Loucy (cell line): ENCODE data around the gene AIF1.
A peak's percentile ranks its signal among the peaks of the same experiment; 100 is the strongest.

Source experiments
- H2AFZ ChIP-seq: fragments of 200-600 bp; sonication (generic); 2 replicates; pipeline ENCODE4 v1.6.0; 2016; ENCODE audit warnings: antibody characterized with exemption, mild to moderate bottlenecking, low read length, moderate library complexity
- H3F3A ChIP-seq: fragments of 200-600 bp; 2 replicates; pipeline ENCODE4 v1.6.0; 2016; ENCODE audit warnings: antibody characterized with exemption, low read depth, mild to moderate bottlenecking
- H3K27me3 ChIP-seq: fragments of 200-600 bp; sonication (generic); 2 replicates; pipeline ENCODE4 v1.6.1; 2014; ENCODE audit warnings: low read length, mild to moderate bottlenecking; ENCODE audit not compliant: insufficient read depth, poor library complexity, severe bottlenecking
- H3K36me3 ChIP-seq: fragments of 200-600 bp; sonication (generic); 2 replicates; pipeline ENCODE4 v1.6.1; 2016; ENCODE audit warnings: low read length; ENCODE audit not compliant: insufficient read depth
- H3K4me1 ChIP-seq: fragments of 200-600 bp; sonication (generic); 2 replicates; pipeline ENCODE4 v1.5.1; 2014; ENCODE audit warnings: low read length, mild to moderate bottlenecking; ENCODE audit not compliant: insufficient read depth, poor library complexity, severe bottlenecking
- H3K4me2 ChIP-seq: fragments of 200-600 bp; sonication (generic); 2 replicates; pipeline ENCODE4 v1.6.0; 2014; ENCODE audit warnings: antibody characterized with exemption, low read length, low read depth, mild to moderate bottlenecking; ENCODE audit not compliant: poor library complexity, severe bottlenecking
- H3K4me3 ChIP-seq: fragments of 200-600 bp; sonication (generic); 2 replicates; pipeline ENCODE4 v1.5.1; 2014; ENCODE audit warnings: low read length, mild to moderate bottlenecking, mixed read lengths; ENCODE audit not compliant: poor library complexity, severe bottlenecking
- H3K79me2 ChIP-seq: fragments of 200-600 bp; sonication (generic); 2 replicates; pipeline ENCODE4 v1.6.1; 2014; ENCODE audit warnings: low read length; ENCODE audit not compliant: insufficient read depth
- H3K9ac ChIP-seq: fragments of 200-600 bp; sonication (generic); 2 replicates; pipeline ENCODE4 v1.6.0; 2014; ENCODE audit warnings: mild to moderate bottlenecking, low read depth, low read length, moderate library complexity; ENCODE audit not compliant: poor library complexity, severe bottlenecking
- H3K9me2 ChIP-seq: fragments of 200-600 bp; sonication (generic); replicated peaks from 2 replicates; pipeline ENCODE4 v1.6.1; 2016; ENCODE audit warnings: low read depth, low read length, mixed read lengths
- H3K9me3 ChIP-seq: fragments of 200-600 bp; sonication (generic); 2 replicates; pipeline ENCODE4 v1.6.1; 2014; ENCODE audit warnings: mild to moderate bottlenecking, antibody characterized with exemption, low read length, low read depth; ENCODE audit not compliant: insufficient read depth
- H4K20me1 ChIP-seq: fragments of 200-600 bp; sonication (generic); 2 replicates; pipeline ENCODE4 v1.6.0; 2014; ENCODE audit warnings: antibody characterized with exemption, low read length, mild to moderate bottlenecking; ENCODE audit not compliant: insufficient read depth, poor library complexity, severe bottlenecking
- EZH2phosphoT487 ChIP-seq: fragments of 200-600 bp; IDR thresholded peaks from 2 replicates; pipeline ENCODE4 v1.6.1; 2018; ENCODE audit warnings: antibody characterized with exemption, mild to moderate bottlenecking, moderate library complexity, borderline replicate concordance
- TF ChIP-seq, protein P1 (sequence below): fragments of 200-600 bp; sonication (generic); conservative IDR thresholded peaks from 2 replicates; pipeline ENCODE4 v1.5.1; 2014; ENCODE audit warnings: mild to moderate bottlenecking, antibody characterized with exemption, low read length

The AIF1 gene

DNA sequence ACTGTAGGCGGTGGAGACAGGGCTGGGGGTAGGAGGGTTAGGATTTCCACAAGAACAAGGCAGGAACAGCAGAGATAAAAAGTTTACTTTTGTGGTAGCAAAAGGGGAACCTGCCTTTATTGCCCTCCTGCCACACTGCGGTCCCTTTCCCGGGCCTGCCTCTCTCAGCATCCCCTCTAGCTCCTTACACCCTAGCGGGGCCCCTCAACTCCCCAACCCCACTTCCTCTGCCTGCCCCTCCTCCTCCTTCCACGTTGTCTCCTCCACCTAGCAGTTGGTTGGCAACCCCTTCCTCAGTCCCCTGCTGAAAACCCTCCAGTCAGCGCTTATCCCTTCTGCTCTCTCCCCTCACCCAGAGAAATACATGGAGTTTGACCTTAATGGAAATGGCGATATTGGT, 714 bp downstream of the AIF1 start:
- peak overlapping the region; percentile 81 for H3K4me3 ChIP-seq
- H3K4me2 ChIP-seq: peak overlapping the region; percentile 97
- peak overlapping the region; percentile 25; the same call in 1 of the 2 replicates for H2AFZ ChIP-seq

DNA sequence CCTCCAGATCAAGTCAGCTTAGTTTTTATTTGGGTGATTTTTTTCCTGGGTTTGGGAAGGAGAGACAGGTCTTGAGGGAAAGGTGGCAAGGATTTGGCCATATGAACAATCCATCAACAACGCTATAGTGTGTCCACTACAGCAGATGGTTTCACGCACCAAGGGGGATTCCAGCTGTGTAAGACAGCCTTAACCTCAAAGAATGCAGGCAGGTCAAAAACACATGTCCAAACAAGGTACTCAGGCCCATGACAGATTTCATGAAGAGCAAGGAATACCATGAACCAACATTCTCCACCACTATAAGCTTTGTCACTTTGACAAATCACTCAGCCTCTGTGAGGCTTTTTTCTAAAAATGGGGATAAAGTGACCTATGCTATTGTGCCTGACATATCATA, 2.0 kb downstream of the AIF1 start:
- Histone ChIP-seq H3K4me3 (peak overlapping the region; percentile 81), H3K79me2 (peaks cover 61% of the 10 kb centered on the region), H2AFZ (no peak overlapping the region), H3K4me1 (peaks cover 44% of the 10 kb centered on the region), H3K36me3 (no peaks in the 10 kb centered on the region), H3F3A (peaks cover 12% of the 10 kb centered on the region; the same call in 1 of the 2 replicates), H3K9ac (peak overlapping the region; percentile 98), H3K9me3 (no peaks in the 10 kb centered on the region), H3K4me2 (peak overlapping the region; percentile 97), H3K9me2 (no peaks in the 10 kb centered on the region), H4K20me1 (peaks cover 12% of the 10 kb centered on the region), H3K27me3 (peaks cover 10% of the 10 kb centered on the region)
- no peak for TF ChIP-seq EZH2phosphoT487
- TF ChIP-seq, protein P1, sequence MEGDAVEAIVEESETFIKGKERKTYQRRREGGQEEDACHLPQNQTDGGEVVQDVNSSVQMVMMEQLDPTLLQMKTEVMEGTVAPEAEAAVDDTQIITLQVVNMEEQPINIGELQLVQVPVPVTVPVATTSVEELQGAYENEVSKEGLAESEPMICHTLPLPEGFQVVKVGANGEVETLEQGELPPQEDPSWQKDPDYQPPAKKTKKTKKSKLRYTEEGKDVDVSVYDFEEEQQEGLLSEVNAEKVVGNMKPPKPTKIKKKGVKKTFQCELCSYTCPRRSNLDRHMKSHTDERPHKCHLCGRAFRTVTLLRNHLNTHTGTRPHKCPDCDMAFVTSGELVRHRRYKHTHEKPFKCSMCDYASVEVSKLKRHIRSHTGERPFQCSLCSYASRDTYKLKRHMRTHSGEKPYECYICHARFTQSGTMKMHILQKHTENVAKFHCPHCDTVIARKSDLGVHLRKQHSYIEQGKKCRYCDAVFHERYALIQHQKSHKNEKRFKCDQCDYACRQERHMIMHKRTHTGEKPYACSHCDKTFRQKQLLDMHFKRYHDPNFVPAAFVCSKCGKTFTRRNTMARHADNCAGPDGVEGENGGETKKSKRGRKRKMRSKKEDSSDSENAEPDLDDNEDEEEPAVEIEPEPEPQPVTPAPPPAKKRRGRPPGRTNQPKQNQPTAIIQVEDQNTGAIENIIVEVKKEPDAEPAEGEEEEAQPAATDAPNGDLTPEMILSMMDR: no peak

More for the DNA sequence above, 714 bp downstream of the AIF1 start:
- H3K9me3 ChIP-seq: no peaks in the 10 kb centered on the region
- H3K27me3 ChIP-seq: peaks cover 3% of the 10 kb centered on the region
- H4K20me1 ChIP-seq: no peaks in the 10 kb centered on the region
- H3K79me2 ChIP-seq: peaks cover 48% of the 10 kb centered on the region
- H3K4me1 ChIP-seq: peaks cover 38% of the 10 kb centered on the region
- peak overlapping the region; percentile 98 for H3K9ac ChIP-seq
- H3K9me2 ChIP-seq: no peaks in the 10 kb centered on the region
- peaks cover 12% of the 10 kb centered on the region; the same call in 1 of the 2 replicates for H3F3A ChIP-seq
- H3K36me3 ChIP-seq: no peaks in the 10 kb centered on the region
- TF ChIP-seq, protein P1: no peak
- no peak for TF ChIP-seq EZH2phosphoT487

DNA sequence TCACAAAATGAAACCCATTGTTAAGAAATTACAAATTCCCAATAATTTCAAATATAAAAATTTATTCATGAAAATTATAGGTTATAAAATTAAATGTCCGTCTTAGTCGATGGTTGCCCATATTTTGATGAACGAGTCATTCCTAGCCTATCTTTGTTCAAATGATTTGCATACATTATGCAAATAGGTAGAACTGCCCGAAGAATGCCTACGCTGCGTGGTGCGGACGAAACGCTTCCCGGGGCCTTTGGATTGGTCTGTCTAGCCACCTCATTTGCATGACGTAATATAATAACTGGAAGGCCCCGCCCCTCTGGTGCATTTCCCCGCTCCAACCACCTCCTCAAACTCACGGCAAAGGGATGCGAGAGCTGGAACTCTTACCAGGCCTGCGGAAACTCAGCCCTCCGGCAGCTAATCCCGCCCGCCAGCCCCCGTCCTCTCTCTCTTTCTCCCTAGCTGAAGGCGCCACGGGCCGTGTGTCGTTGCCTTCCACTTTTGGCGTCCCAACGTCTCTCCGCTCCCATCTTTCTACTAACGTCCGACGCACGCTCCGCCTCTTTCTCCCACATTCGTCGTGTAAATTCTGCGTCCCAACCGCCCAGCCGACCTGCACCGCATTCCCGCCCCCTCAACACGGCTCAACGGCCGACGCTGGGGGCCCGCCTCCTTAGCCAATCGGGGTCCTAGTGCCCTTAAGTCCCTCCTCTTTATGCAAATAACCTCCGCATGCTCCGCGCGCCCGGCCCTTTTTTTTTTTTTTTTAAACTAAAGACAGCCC, 5.0 kb downstream of the AIF1 start:
- Histone ChIP-seq H4K20me1 (peaks cover 42% of the 10 kb centered on the region), H3K9me3 (no peaks in the 10 kb centered on the region), H3K9ac (peak overlapping the region; percentile 77), H3K79me2 (peaks cover 85% of the 10 kb centered on the region), H3K36me3 (peaks cover 23% of the 10 kb centered on the region; the same call in 1 of the 2 replicates), H3K9me2 (no peaks in the 10 kb centered on the region), H3K4me2 (peak overlapping the region; percentile 97), H3K4me1 (peaks cover 56% of the 10 kb centered on the region), H2AFZ (peak overlapping the region; percentile 68; the same call in 1 of the 2 replicates), H3K4me3 (peak overlapping the region; percentile 94), H3F3A (peaks cover 12% of the 10 kb centered on the region; the same call in 1 of the 2 replicates), H3K27me3 (peaks cover 10% of the 10 kb centered on the region)
- TF ChIP-seq, protein P1: no peak
- no peak for TF ChIP-seq EZH2phosphoT487
